Neural cell (in vitro differentiated cells): ENCODE data around the gene MMP25. TPM values are rescaled to one million over a fixed set of nuclear protein-coding genes. Genes with fewer than 3 reads are reported as not detected.
"Not testable (repeated sequence)": the region's sequence is repeated elsewhere in the genome, so short reads cannot be mapped to it uniquely, and the experiment has no call there.

Experiments used
- H2AFZ ChIP-seq: fragments of 200-600, 300-800 bp; sonication (generic), shearing (Covaris generic); 2 replicates; pipeline ENCODE4 v1.6.0; 2014; ENCODE audit warnings: low read depth, mild to moderate bottlenecking, antibody characterized with exemption, low read length, moderate library complexity
- H3F3A ChIP-seq: fragments of 200-600 bp; shearing (Covaris generic); 2 replicates; pipeline ENCODE4 v1.6.1; 2016; ENCODE audit warnings: mild to moderate bottlenecking, moderate library complexity, mixed read lengths, antibody characterized with exemption, low read length; ENCODE audit not compliant: insufficient read depth, poor library complexity, severe bottlenecking
- H3K27ac ChIP-seq: fragments of 200-600, 300-800 bp; sonication (generic), shearing (Covaris generic); 2 replicates; pipeline ENCODE4 v1.5.1; 2014; ENCODE audit warnings: mild to moderate bottlenecking, low read length, moderate library complexity
- H3K27me3 ChIP-seq: fragments of 300-800, 200-600 bp; sonication (generic), shearing (Covaris generic); 2 replicates; pipeline ENCODE4 v1.6.0; 2014; ENCODE audit warnings: mild to moderate bottlenecking, low read depth, low read length, moderate library complexity; ENCODE audit not compliant: insufficient read depth
- H3K36me3 ChIP-seq: fragments of 300-800, 200-600 bp; sonication (generic), shearing (Covaris generic); 2 replicates; pipeline ENCODE4 v1.5.1; 2014; ENCODE audit warnings: mild to moderate bottlenecking, antibody characterized with exemption, low read length, moderate library complexity; ENCODE audit not compliant: insufficient read depth
- H3K4me2 ChIP-seq: fragments of 300-800, 200-600 bp; sonication (generic), shearing (Covaris generic); 2 replicates; pipeline ENCODE4 v1.6.0; 2014; ENCODE audit warnings: mild to moderate bottlenecking, low read length
- H3K4me3 ChIP-seq: fragments of 300-800, 200-600 bp; sonication (generic), shearing (Covaris generic); 2 replicates; pipeline ENCODE4 v1.5.1; 2014; ENCODE audit warnings: mild to moderate bottlenecking, low read length, moderate library complexity
- H3K79me2 ChIP-seq: fragments of 200-600 bp; shearing (Covaris generic); replicated peaks from 2 replicates; pipeline ENCODE4 v1.6.0; 2014; ENCODE audit warnings: mild to moderate bottlenecking, low read length, moderate library complexity; ENCODE audit not compliant: insufficient read depth
- H3K9ac ChIP-seq: fragments of 300-800, 200-600 bp; sonication (generic), shearing (Covaris generic); 2 replicates; pipeline ENCODE4 v1.6.1; 2016; ENCODE audit warnings: mild to moderate bottlenecking, low read length, mixed read lengths
- H3K9me2 ChIP-seq: fragments of 200-600 bp; shearing (Covaris generic); 2 replicates; pipeline ENCODE4 v1.6.1; 2016; ENCODE audit warnings: mild to moderate bottlenecking, low read length, mixed read lengths; ENCODE audit not compliant: insufficient read depth
- H3K9me3 ChIP-seq: fragments of 200-600, 300-800 bp; sonication (generic), shearing (Covaris generic); 2 replicates; pipeline ENCODE4 v1.6.1; 2016; ENCODE audit warnings: mild to moderate bottlenecking, mixed run types, low read length, moderate library complexity, mixed read lengths
- H4K20me1 ChIP-seq: fragments of 200-600 bp; shearing (Covaris generic); 2 replicates; pipeline ENCODE4 v1.6.1; 2016; ENCODE audit warnings: mild to moderate bottlenecking, mixed run types; ENCODE audit not compliant: insufficient read depth
- MXI1 ChIP-seq: fragments of 450-650 bp; conservative IDR thresholded peaks from 2 replicates; pipeline ENCODE4 v1.6.1; 2014; ENCODE audit warnings: antibody characterized with exemption, mild to moderate bottlenecking; ENCODE audit not compliant: poor library complexity, severe bottlenecking
- POLR2AphosphoS5 ChIP-seq: IDR thresholded peaks from 2 replicates; pipeline ENCODE4 v1.6.1; 2012
- SMC3 ChIP-seq: fragments of 450-650 bp; conservative IDR thresholded peaks from 2 replicates; pipeline ENCODE4 v1.6.1; 2014; ENCODE audit warnings: antibody characterized with exemption, mild to moderate bottlenecking, moderate library complexity; ENCODE audit not compliant: poor library complexity
- polyA plus RNA-seq: library from polyadenylated mRNA; depleted of rRNA; stranded (reverse); fragments of >200 nt; gene quantifications from 2 replicates; pipeline ENCODE4 v1.2.3, GENCODE V29; 2014
- TF ChIP-seq, protein P1 (sequence below): fragments of 450-650 bp; IDR thresholded peaks from 2 replicates; pipeline ENCODE4 v1.5.1; 2014; ENCODE audit warnings: antibody characterized with exemption, mild to moderate bottlenecking, moderate library complexity; ENCODE audit not compliant: poor library complexity, severe bottlenecking

Gene MMP25
- polyA plus RNA-seq, 1 donor from 2014 or later, result not detected

DNA sequence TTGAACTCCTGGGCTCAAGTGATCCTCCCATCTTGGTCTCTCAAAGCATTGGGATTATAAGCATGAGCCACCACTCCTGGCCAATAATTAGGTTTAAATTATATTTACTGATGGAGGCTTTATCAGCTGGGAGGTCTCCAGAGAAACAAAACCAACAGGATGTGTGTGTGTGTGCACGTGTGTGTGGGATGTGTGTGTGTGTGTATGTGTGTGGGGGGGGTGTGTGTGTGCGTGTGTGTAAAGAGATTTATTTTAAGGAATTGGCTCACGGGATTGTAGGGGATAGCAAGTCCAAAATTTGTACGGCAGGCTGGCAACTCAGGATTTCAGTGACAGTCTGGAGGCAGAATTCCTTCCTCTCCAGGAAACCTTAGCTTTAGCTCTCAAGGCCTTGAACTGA lies 4.6 kb downstream of the MMP25 start:
- H3K9me3 ChIP-seq, result no peaks in the 10 kb centered on the region
- H2AFZ ChIP-seq, result no peak overlapping the region
- H3K27ac ChIP-seq, result no peak overlapping the region
- no peaks in the 10 kb centered on the region for H4K20me1 ChIP-seq
- H3F3A ChIP-seq, result no peaks in the 10 kb centered on the region
- H3K27me3 ChIP-seq, result peaks cover 37% of the 10 kb centered on the region
- H3K9ac ChIP-seq, result no peak overlapping the region
- H3K79me2 ChIP-seq, result no peaks in the 10 kb centered on the region
- H3K4me2 ChIP-seq, result no peak overlapping the region
- H3K36me3 ChIP-seq, result no peaks in the 10 kb centered on the region
- no peaks in the 10 kb centered on the region for H3K9me2 ChIP-seq
- H3K4me3 ChIP-seq, result no peak overlapping the region
- no peak for TF ChIP-seq SMC3
- TF ChIP-seq MXI1, result no peak

DNA sequence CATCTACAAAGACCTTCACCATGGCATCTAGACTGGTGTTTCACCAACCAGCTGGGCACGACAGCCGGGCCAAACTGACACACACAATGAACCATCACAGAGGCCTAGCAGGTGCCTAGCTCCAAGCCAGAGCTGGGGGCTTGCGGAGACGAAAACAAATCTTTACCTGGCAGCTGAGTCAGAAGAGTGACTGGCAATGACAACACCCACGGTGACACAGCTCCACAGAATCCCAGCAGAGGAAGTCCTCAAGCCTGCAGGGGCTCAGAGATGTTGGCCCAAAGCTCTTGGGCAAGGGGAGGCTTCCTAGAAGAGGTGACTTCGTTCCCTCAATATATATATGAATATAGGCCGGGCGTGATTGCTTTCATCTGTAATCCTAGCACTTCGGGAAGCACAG lies 5.1 kb downstream of the MMP25 start:
- Histone ChIP-seq H3K9me3 (no peaks in the 10 kb centered on the region), H3F3A (no peaks in the 10 kb centered on the region), H3K36me3 (no peaks in the 10 kb centered on the region), H3K27me3 (peaks cover 32% of the 10 kb centered on the region), H3K4me3 (no peak overlapping the region), H3K9me2 (no peaks in the 10 kb centered on the region), H3K9ac (no peak overlapping the region), H2AFZ (no peak overlapping the region), H3K79me2 (no peaks in the 10 kb centered on the region), H3K4me2 (no peak overlapping the region), H3K27ac (no peak overlapping the region), H4K20me1 (no peaks in the 10 kb centered on the region)
- TF ChIP-seq, protein P1, sequence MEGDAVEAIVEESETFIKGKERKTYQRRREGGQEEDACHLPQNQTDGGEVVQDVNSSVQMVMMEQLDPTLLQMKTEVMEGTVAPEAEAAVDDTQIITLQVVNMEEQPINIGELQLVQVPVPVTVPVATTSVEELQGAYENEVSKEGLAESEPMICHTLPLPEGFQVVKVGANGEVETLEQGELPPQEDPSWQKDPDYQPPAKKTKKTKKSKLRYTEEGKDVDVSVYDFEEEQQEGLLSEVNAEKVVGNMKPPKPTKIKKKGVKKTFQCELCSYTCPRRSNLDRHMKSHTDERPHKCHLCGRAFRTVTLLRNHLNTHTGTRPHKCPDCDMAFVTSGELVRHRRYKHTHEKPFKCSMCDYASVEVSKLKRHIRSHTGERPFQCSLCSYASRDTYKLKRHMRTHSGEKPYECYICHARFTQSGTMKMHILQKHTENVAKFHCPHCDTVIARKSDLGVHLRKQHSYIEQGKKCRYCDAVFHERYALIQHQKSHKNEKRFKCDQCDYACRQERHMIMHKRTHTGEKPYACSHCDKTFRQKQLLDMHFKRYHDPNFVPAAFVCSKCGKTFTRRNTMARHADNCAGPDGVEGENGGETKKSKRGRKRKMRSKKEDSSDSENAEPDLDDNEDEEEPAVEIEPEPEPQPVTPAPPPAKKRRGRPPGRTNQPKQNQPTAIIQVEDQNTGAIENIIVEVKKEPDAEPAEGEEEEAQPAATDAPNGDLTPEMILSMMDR, result no peak
- no peak for TF ChIP-seq POLR2AphosphoS5

- not testable (repeated sequence) for H3K36me3 ChIP-seq, H3F3A ChIP-seq, H3K4me2 ChIP-seq, H3K79me2 ChIP-seq, H3K27ac ChIP-seq, H3K9ac ChIP-seq, H3K9me2 ChIP-seq, H3K9me3 ChIP-seq, H2AFZ ChIP-seq, H4K20me1 ChIP-seq, H3K4me3 ChIP-seq
- H3K27me3 ChIP-seq, result peaks cover 19% of the 10 kb centered on the region
These were observed 6.4 kb downstream of the MMP25 start for GRCh38 chr16:3052571-3053329.

DNA sequence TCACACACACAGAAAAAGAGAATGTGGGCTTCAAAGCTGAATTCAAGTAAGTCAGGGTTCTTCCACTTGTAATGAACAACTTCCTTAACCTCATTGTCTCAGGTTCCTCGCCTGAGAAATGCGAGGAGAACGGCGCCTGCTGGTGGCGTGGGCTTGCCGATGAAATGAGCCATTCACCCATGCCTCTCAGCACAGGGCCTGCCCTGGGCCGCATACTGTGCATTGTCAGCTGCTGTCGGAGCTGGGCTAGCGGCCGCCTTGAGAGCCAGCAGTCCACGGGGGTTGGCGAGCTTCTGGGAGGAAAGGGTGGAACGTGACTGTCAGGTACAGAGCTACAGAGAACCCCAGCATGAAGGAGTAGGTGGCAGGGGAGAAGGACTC lies 7.0 kb downstream of the MMP25 start:
- not testable (repeated sequence) for H3K79me2 ChIP-seq, H3K9me2 ChIP-seq, H4K20me1 ChIP-seq, H3K9ac ChIP-seq, H3K4me3 ChIP-seq, H3K27ac ChIP-seq, H2AFZ ChIP-seq, H3K9me3 ChIP-seq, H3K36me3 ChIP-seq, H3F3A ChIP-seq, H3K4me2 ChIP-seq
- H3K27me3 ChIP-seq, result peaks cover 13% of the 10 kb centered on the region
